Heart right ventricle (tissue), 16 donors: Measurements from ENCODE around the gene NTNG2. TPM values are rescaled to one million over a fixed set of nuclear protein-coding genes. Genes with fewer than 3 reads are reported as not detected.

Experiments
- ATAC-seq, 8 donors: fragments of 200-7000 bp; cut with Tn5 transposase; one replicate each; pipeline ENCODE4 v1.9.1; 2020; ENCODE audit warnings: mild to moderate bottlenecking in 8 of 8, moderate library complexity in 8 of 8, moderate number of reproducible peaks in 1 of 8
- DNase-seq, 2 donors: peaks; one replicate each; pipeline ENCODE4 v3.0.0-alpha.2; 2020
- H3K27ac ChIP-seq, 10 donors: fragments of 200-600 bp; sonication (generic) in 2 of 10; one replicate each; pipeline versions ENCODE4 v1.5.0 to v1.8.0; 2020 to 2022; ENCODE audit warnings: mild to moderate bottlenecking in 3 of 10
- H3K27me3 ChIP-seq, 7 donors: fragments of 200-600 bp; one replicate each; pipeline ENCODE4 v1.8.0; 2021 to 2022; ENCODE audit warnings: mild to moderate bottlenecking in 2 of 7
- H3K36me3 ChIP-seq, 9 donors: fragments of 200-600 bp; sonication (generic) in 1 of 9; one replicate each; pipeline versions ENCODE4 v1.5.0 to v1.8.0; 2020 to 2022; ENCODE audit warnings: mild to moderate bottlenecking in 2 of 9
- H3K4me1 ChIP-seq, 9 donors: fragments of 200-600 bp; sonication (generic) in 1 of 9; one replicate each; pipeline versions ENCODE4 v1.5.0 to v1.8.0; 2020 to 2022; ENCODE audit warnings: mild to moderate bottlenecking in 4 of 9
- H3K4me3 ChIP-seq, 10 donors: fragments of 200-600 bp; sonication (generic) in 2 of 10; one replicate each; pipeline versions ENCODE4 v1.5.0 to v1.8.0; 2020 to 2022; ENCODE audit warnings: mild to moderate bottlenecking in 7 of 10, moderate library complexity in 2 of 10
- H3K9me3 ChIP-seq, 11 donors: fragments of 200-600 bp in 10 of 11; sonication (generic) in 2 of 11; one replicate each; pipeline versions ENCODE4 v1.5.0 to v1.8.0; 2013 to 2022; ENCODE audit warnings: mild to moderate bottlenecking in 2 of 11, control low read depth in 1 of 11, moderate library complexity in 1 of 11
- CTCF ChIP-seq, 9 donors: fragments of 200-600 bp; sonication (generic) in 2 of 9; IDR thresholded peaks; one replicate each; pipeline versions ENCODE4 v1.5.0 to v1.8.0; 2021 to 2022; ENCODE audit warnings: antibody characterized with exemption in 9 of 9, mild to moderate bottlenecking in 5 of 9, moderate library complexity in 1 of 9
- WGBS, 2 donors: extraction: QIAGEN DNeasy Blood & Tissue Kit; methylation state at CpG; one replicate each; pipeline ENCODE4 v1.1.7; 2013; ENCODE audit warnings: inconsistent platforms in 1 of 2; 5-methylcytosine and 5-hydroxymethylcytosine counted together
- intact Hi-C, 10 donors: fragments of 100-400 bp; cut with DNase I; formaldehyde crosslinking; loops; one replicate each; pipeline versions ENCODE4 v1.11.1 to v1.14.2; 2022
- polyA plus RNA-seq, 2 donors: library from polyadenylated mRNA; stranded (reverse); fragments of 200-250 nt; gene quantifications; one replicate each; pipeline ENCODE4 v1.2.3, GENCODE V29; 2013
- total RNA-seq, 10 donors: library from RNA; stranded (reverse); fragmentation: NEBNext Ultra II Directional in 3 of 10; extraction: Animal tissue kit (Norgen Biotek cat#: 25700) in 3 of 10; gene quantifications; one replicate each; pipeline versions ENCODE4 v1.2.1 to v1.2.4, GENCODE V29; 2021 to 2023
- donor health status: Arrhythmogenic right ventricular cardiomyopathy.
- donor health status: ischemic (EF 13 %, LVEDD 7.1; RV severe dilation, severe dysfunction).
- donor health status: healthy with polysubstance abuse.
- donor health status: DM: no; HTN: yes; CAD: no.
- donor health status: DM: no; HTN: no; CAD: no.
- donor health status: ischemic (EF 25% LVEDD 6.9; RV normal size, moderate dysfunction).
- donor health status: ischemic (EF 25% LVEDD 5.7; RV mildly dilated, moderate dysfunction).
- donor health status: healthy.
- donor health status: DM: yes; HTN: yes; CAD: no.
- donor health status: Ischemic cardiomyopathy.
- donor health status: ischemic (EF 35%, LVEDD 5.7; RV mildly dilated, moderate dysfunction).
- donor health status: nonischemic (EF 11% LVEDD 7.7; RV severe dilation, severe dysfunction).
- donor health status: DM: yes; HTN: yes; CAD: no.
- donor health status: PGD.
- donor health status: ischemic (EF 29% LVEDD 5.4; RV normal size, mild dysfunction).
- donor health status: nonischemic (EF 23%, LVEDD 6.1; RV moderate dilation, normal function).

The NTNG2 gene
- total and polyA plus RNA-seq, 12 donors, result 0.29 to 7.6 (median 2.9) TPM

DNA sequence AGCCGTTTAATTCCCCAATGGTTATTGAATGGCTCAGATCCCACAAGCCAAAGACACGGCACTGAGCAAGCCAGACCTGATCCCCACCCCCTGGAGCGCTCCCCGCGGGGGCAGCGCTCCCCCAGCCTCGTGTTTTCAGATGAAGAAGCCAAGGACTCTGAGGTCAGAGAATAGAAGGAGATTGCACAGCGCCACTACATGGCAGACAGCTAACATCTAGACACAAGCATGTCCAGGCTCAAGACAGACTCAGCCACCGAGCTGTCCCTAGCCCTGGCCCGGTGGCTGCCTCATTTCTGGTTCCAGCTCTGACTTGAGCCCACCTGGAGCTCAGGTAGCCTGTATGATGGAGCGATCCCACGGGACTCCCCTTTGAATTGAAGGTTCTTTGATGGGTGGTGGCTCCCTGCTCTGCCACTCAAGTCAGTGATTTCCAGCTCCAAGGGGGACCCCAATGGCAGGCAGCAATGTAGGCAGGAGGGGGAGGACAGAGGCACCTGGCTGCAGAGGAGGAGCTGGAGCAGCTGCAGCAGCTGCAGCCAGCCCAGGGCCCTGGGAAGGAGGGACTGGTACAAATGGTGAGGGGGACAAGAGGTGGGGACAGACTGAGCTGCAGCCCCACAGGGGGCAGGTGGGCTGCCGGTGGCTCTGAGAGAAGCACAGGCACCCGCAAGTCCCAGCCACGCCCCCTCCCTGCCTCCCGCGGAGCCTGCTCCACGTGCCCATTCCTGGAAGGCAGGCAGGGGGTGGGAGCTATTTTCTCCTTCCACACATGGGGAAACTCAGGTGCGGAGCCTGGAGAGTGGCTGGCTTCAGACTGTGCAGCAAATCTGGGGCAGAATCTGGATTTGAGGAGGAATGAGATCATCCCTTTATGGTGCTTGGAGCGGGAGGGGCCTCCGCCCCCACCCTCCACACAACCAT is 40.2 kb downstream of the NTNG2 start:
- no peak for TF ChIP-seq CTCF (IDR thresholded peaks at IDR 0.05)
- H3K27me3 ChIP-seq, result peaks cover 0 to 24% (median 12%) of the 10 kb centered on the region in 7 donors
- ATAC-seq (no peak), DNase-seq (no peak)
- H3K36me3 ChIP-seq, result no peaks in the 10 kb centered on the region
- no peak overlapping the region for H3K27ac ChIP-seq
- 43 to 46% methylated on average over 21 of the region's 21 CpGs for WGBS, 2 donors
- H3K4me1 ChIP-seq, result no peaks in the 10 kb centered on the region
- H3K4me3 ChIP-seq, result no peak overlapping the region
- intact Hi-C loops, result no loop called here
- H3K9me3 ChIP-seq, result peaks cover 0 to 11% (median 0%) of the 10 kb centered on the region in 11 donors

GRCh38 chr9:132204883-132205282 is 43.0 kb downstream of the NTNG2 start:
- intact Hi-C loops, result no loop called here
- no peaks in the 10 kb centered on the region for H3K36me3 ChIP-seq
- ATAC-seq (no peak), DNase-seq (no peak)
- no peak overlapping the region for H3K27ac ChIP-seq
- peaks cover 0 to 24% (median 12%) of the 10 kb centered on the region in 7 donors for H3K27me3 ChIP-seq
- H3K4me3 ChIP-seq, result no peak overlapping the region
- no peaks in the 10 kb centered on the region for H3K4me1 ChIP-seq
- TF ChIP-seq CTCF (IDR thresholded peaks at IDR 0.05), result no peak
- WGBS, 2 donors, result 91 to 96% methylated on average over 3 of the region's 3 CpGs
- peaks cover 0 to 11% (median 0%) of the 10 kb centered on the region in 11 donors for H3K9me3 ChIP-seq

DNA sequence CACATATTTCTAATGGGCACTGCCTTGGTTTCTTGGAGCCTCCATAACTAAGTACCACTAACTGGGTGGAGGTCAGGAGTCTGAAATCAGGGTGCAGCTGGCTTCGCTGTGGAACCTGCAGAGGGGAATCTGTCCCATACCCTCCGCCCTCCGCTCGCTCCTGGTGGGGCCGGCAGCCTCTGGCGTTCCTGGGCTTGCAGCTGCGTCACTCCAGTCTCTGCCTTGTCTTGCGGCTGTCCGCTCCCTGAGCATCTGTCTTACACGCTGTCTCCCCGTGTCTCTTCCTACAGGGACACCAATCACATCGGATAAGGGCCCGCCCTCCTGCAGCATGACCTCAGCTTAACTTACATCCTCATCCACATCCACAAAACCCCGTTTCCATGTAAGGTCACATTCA is 45.4 kb downstream of the NTNG2 start:
- no peak for DNase-seq
- no peak for TF ChIP-seq CTCF (IDR thresholded peaks at IDR 0.05)
- 63 to 69% methylated on average over 14 of the region's 14 CpGs for WGBS, 2 donors
- Histone ChIP-seq H3K4me1 (no peaks in the 10 kb centered on the region), H3K27me3 (peaks cover 0 to 18% (median 8%) of the 10 kb centered on the region in 7 donors), H3K27ac (no peak overlapping the region), H3K4me3 (no peak overlapping the region), H3K36me3 (no peaks in the 10 kb centered on the region), H3K9me3 (peaks cover 0 to 11% (median 0%) of the 10 kb centered on the region in 11 donors)
- no peak for ATAC-seq
- intact Hi-C loops, result no loop called here

GRCh38 chr9:132207839-132208615 is 46.2 kb downstream of the NTNG2 start:
- H3K9me3 ChIP-seq, result peaks cover 0 to 11% (median 0%) of the 10 kb centered on the region in 11 donors
- peaks cover 0 to 10% (median under 1%) of the 10 kb centered on the region in 7 donors for H3K27me3 ChIP-seq
- intact Hi-C loops, result no loop called here
- 75 to 79% methylated on average over 16 of the region's 16 CpGs for WGBS, 2 donors
- no peak for TF ChIP-seq CTCF (IDR thresholded peaks at IDR 0.05)
- no peak overlapping the region for H3K4me3 ChIP-seq
- no peaks in the 10 kb centered on the region for H3K36me3 ChIP-seq
- DNase-seq (no peak), ATAC-seq (no peak)
- H3K27ac ChIP-seq, result no peak overlapping the region
- no peaks in the 10 kb centered on the region for H3K4me1 ChIP-seq
